Brain microvascular endothelial cell (primary cell): ENCODE measurements around the gene NEGR1.

Experiments used
- DNase-seq: peaks from one replicate; pipeline ENCODE4 v3.0.0-alpha.2; 2020
- H3K27ac ChIP-seq: fragments of 250-450 bp; sonication (Bioruptor Pico); 2 replicates; pipeline ENCODE4 v1.5.1; 2020; ENCODE audit warnings: mild to moderate bottlenecking, moderate library complexity
- H3K27me3 ChIP-seq: fragments of 250-450 bp; sonication (Bioruptor Pico); replicated peaks from 2 replicates; pipeline ENCODE4 v1.5.1; 2020; ENCODE audit warnings: mild to moderate bottlenecking
- H3K36me3 ChIP-seq: fragments of 250-450 bp; sonication (Bioruptor Pico); replicated peaks from 2 replicates; pipeline ENCODE4 v1.5.1; 2020; ENCODE audit warnings: mild to moderate bottlenecking
- H3K4me3 ChIP-seq: 2 replicates; pipeline ENCODE4 v1.5.1; 2011; ENCODE audit warnings: low read depth, mild to moderate bottlenecking, control low read depth, low read length, moderate library complexity
- in situ Hi-C: cut with HindIII; loops from 2 replicates; pipeline ENCODE4 v1.10.0; 2017; ENCODE audit warnings: low sequenced_read_pairs, low pct_ligation_motif_present
- TF ChIP-seq, protein P1 (sequence below): IDR thresholded peaks from 2 replicates; pipeline ENCODE4 v1.5.1; 2011; ENCODE audit warnings: low read depth, mild to moderate bottlenecking, moderate library complexity, low read length, control low read depth, inconsistent platforms; ENCODE audit errors: missing control alignments

Gene NEGR1

GRCh38 chr1:71364236-71364635, 918.1 kb downstream of the NEGR1 start:
- H3K4me3 ChIP-seq = no peak overlapping the region
- in situ Hi-C loops = no loop called here
- TF ChIP-seq, protein P1, sequence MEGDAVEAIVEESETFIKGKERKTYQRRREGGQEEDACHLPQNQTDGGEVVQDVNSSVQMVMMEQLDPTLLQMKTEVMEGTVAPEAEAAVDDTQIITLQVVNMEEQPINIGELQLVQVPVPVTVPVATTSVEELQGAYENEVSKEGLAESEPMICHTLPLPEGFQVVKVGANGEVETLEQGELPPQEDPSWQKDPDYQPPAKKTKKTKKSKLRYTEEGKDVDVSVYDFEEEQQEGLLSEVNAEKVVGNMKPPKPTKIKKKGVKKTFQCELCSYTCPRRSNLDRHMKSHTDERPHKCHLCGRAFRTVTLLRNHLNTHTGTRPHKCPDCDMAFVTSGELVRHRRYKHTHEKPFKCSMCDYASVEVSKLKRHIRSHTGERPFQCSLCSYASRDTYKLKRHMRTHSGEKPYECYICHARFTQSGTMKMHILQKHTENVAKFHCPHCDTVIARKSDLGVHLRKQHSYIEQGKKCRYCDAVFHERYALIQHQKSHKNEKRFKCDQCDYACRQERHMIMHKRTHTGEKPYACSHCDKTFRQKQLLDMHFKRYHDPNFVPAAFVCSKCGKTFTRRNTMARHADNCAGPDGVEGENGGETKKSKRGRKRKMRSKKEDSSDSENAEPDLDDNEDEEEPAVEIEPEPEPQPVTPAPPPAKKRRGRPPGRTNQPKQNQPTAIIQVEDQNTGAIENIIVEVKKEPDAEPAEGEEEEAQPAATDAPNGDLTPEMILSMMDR = no peak
- no peak for DNase-seq
- no peaks in the 10 kb centered on the region for H3K27me3 ChIP-seq
- no peak overlapping the region for H3K27ac ChIP-seq
- no peaks in the 10 kb centered on the region for H3K36me3 ChIP-seq

DNA sequence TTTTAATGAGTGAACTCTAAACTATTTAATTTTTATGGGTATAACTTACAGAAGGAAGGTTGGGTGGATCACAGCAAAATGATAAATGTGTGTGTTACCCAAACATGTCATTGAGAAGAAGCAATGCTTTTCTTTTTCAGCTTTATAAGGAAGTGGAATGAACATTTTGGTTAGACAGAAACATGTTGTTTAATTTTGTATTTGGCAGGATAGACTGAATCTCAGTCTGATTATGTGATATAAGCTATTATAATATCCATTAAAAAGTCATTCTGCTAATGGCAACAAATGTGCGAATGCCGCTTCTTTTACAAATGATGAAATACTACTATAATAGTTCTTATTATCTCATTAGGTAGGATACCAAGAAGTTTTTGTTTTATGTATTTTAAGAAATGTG, 919.6 kb downstream of the NEGR1 start:
- TF ChIP-seq, protein P1 = no peak
- H3K36me3 ChIP-seq = no peaks in the 10 kb centered on the region
- H3K27ac ChIP-seq = no peak overlapping the region
- H3K4me3 ChIP-seq = no peak overlapping the region
- DNase-seq = no peak
- H3K27me3 ChIP-seq = no peaks in the 10 kb centered on the region
- in situ Hi-C loops = no loop called here

GRCh38 chr1:71362076-71362475, 920.3 kb downstream of the NEGR1 start:
- H3K27ac ChIP-seq = no peak overlapping the region
- no peaks in the 10 kb centered on the region for H3K36me3 ChIP-seq
- H3K4me3 ChIP-seq = no peak overlapping the region
- DNase-seq = no peak
- H3K27me3 ChIP-seq = no peaks in the 10 kb centered on the region
- in situ Hi-C loops = no loop called here
- TF ChIP-seq, protein P1 = no peak

GRCh38 chr1:71357708-71358107, 924.6 kb downstream of the NEGR1 start:
- no peak for DNase-seq
- TF ChIP-seq, protein P1 = no peak

GRCh38 chr1:71351438-71351837, 930.9 kb downstream of the NEGR1 start:
- no peak for DNase-seq
- H3K27me3 ChIP-seq = no peaks in the 10 kb centered on the region
- no peaks in the 10 kb centered on the region for H3K36me3 ChIP-seq
- no peak overlapping the region for H3K27ac ChIP-seq
- no peak overlapping the region for H3K4me3 ChIP-seq
- in situ Hi-C loops = no loop called here
- TF ChIP-seq, protein P1 = no peak

More at GRCh38 chr1:71357708-71358107, 924.6 kb downstream of the NEGR1 start:
- Histone ChIP-seq H3K27me3 (no peaks in the 10 kb centered on the region), H3K4me3 (no peak overlapping the region), H3K36me3 (no peaks in the 10 kb centered on the region), H3K27ac (no peak overlapping the region)
- in situ Hi-C loops = no loop called here

- Histone ChIP-seq H3K36me3 (no peaks in the 10 kb centered on the region), H3K27ac (no peak overlapping the region), H3K27me3 (no peaks in the 10 kb centered on the region), H3K4me3 (no peak overlapping the region)
- TF ChIP-seq, protein P1 = no peak
- in situ Hi-C loops = no loop called here
- no peak for DNase-seq
Measured at GRCh38 chr1:71350805-71351204, 931.5 kb downstream of the NEGR1 start.
